GM13976 (cell line): ENCODE data around the gene PANK1.

Source experiments
- DNase-seq: peaks from one replicate; pipeline ENCODE4 v3.0.0; 2012; ENCODE audit warnings: low spot score
- in situ Hi-C: fragments of 300-500 bp; cut with MboI; formaldehyde crosslinking; loops from one replicate; pipeline ENCODE4 v1.12.0; 2022; ENCODE audit warnings: low sequenced_read_pairs, mixed read lengths, inconsistent platforms; ENCODE audit not compliant: unreplicated experiment
- TF ChIP-seq, protein P1 (sequence below): IDR thresholded peaks from 2 replicates; pipeline ENCODE4 v1.5.1; 2012; ENCODE audit warnings: borderline replicate concordance, mild to moderate bottlenecking; ENCODE audit not compliant: insufficient read depth; ENCODE audit errors: extremely low read depth, missing control alignments, control extremely low read depth

Gene PANK1

DNA sequence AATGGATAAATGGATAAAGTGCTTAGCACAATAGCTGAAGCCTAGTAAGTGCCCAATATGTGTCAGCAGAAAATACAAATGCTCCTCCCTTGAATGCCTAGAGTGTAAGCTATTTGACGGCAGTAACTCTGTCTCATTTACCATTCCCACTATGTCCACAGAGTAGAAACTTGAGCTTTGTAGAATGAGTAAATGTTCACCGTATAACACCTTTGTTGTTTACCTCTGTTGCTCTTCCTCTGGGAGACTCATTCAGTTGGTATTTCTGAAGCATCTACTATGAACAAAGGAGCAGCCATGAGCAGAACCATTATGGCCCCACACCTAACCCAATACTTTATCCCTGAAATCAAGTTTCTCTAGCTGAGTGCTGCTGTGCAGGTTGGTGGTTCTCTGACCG is 101.2 kb downstream of the PANK1 start:
- in situ Hi-C loops: no loop called here
- TF ChIP-seq, protein P1, sequence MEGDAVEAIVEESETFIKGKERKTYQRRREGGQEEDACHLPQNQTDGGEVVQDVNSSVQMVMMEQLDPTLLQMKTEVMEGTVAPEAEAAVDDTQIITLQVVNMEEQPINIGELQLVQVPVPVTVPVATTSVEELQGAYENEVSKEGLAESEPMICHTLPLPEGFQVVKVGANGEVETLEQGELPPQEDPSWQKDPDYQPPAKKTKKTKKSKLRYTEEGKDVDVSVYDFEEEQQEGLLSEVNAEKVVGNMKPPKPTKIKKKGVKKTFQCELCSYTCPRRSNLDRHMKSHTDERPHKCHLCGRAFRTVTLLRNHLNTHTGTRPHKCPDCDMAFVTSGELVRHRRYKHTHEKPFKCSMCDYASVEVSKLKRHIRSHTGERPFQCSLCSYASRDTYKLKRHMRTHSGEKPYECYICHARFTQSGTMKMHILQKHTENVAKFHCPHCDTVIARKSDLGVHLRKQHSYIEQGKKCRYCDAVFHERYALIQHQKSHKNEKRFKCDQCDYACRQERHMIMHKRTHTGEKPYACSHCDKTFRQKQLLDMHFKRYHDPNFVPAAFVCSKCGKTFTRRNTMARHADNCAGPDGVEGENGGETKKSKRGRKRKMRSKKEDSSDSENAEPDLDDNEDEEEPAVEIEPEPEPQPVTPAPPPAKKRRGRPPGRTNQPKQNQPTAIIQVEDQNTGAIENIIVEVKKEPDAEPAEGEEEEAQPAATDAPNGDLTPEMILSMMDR: no peak
- DNase-seq: no peak

DNA sequence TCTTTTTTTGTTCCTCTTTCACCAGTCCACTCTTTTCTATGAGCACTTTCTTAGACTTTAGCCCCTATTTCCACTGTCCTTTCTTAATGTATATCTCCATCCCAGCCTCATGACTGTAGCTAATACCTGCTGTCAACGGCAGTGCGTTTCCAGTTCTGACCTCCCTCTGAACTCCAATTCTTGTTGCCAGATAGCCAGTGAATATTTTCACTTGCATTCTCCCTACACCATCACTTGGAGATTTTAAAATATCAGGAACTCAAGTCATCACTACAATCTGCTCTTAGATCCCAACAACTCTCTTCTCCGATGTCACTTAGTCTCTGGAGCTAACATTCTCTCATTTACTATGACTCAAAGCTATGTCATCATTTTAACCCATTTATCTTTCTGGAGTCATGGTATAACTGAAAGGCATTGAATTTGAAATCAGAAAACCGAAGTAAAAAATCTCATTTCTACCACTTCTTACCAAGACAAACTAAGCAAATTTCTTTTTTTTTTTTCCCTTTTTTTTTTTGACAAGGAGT is 104.6 kb downstream of the PANK1 start:
- in situ Hi-C loops: no loop called here
- TF ChIP-seq, protein P1: no peak
- no peak for DNase-seq

- in situ Hi-C loops: no loop called here
- TF ChIP-seq, protein P1: no peak
- no peak for DNase-seq
These were observed 107.7 kb downstream of the PANK1 start for GRCh38 chr10:89537364-89537763.

DNA sequence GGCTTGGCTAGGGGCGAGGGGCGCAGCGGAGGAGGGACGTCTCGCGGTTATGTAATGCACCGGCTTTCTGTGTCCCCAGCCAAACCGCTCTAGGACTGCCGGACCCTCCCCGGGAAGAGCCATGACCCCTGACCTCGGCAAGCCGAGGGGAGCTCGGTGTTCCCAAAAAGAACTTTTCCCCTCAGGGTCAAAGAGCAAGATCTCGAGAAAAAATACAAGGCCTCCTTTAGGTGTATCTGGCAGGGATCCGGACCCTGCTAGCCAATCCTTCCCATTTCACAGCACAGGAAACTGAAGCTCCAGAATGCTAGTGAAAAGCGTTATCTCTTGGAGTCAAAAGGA is 109.1 kb downstream of the PANK1 start:
- TF ChIP-seq, protein P1: no peak
- DNase-seq: no peak
- in situ Hi-C loops: no loop called here

DNA sequence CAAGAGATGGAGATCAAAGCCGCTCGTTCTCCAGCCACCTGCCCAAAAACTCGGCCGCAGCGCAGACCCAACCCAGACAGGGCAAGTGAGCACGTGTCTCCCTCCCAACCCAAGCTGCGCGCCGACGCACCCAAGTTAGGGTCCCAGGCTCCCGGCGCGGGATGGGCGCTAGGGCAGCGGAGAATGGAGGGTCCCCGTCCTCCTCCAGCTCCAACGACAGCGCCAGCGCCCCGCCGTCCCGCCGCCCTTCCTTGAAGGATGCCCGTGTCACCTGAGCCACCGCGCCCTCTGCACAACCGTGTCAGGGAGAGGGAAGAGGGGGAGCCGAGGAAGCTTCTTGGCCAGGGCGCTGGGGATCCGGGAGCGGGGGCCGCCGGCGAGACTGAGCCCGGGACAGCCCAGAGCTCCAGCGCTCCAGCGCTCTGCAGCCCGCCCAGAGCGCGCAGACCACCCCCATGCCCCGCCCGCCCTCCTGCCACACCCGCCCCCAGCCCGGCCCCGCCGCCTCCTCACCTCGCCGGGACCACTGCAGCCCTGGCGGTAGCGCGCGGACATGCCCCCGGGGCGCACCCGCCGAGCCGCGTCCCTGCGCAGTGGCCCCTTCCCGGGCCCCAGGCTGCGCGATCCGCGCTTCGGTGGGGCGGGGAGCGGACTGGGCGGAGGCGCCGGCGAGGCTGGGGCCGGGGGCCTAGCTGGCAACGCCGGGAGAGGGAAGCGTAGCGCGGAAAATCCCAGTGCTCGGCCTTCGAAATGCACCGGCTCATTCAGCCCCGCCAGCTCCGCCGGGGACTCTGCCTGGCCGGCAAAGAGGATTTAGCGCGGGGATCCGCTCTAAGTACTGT is 109.7 kb downstream of the PANK1 start, which contains the start of gene SLC16A12:
Gene SLC16A12 (minus strand): TSS at position 424 of the 842 bp plus-strand sequence. CDS start 73,016 bp downstream, outside the sequence.
- in situ Hi-C loops: no loop called here
- TF ChIP-seq, protein P1: no peak
- DNase-seq: peak; percentile 38

DNA sequence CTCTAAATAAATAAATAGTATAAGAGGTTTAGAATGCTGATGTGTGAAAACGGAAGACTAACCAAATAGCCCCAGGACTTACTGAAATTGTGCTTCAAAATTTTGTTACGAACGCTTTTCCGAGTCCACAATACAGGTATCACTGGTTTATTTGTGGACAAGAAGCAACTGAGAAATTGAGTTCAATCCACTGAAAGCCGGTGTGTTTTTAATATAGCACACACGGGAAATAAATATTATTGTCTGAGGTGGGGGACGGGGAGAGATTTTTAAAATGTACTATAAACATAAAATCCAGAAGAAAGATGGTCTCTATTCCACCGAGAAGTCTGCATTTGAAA is 110.2 kb downstream of the PANK1 start:
- in situ Hi-C loops: no loop called here
- peak; percentile 18 for DNase-seq
- TF ChIP-seq, protein P1: no peak
